GM18526 (cell line): ENCODE results near the gene CDC42EP4.

Experiments used
- POLR2A ChIP-seq: IDR thresholded peaks from 3 replicates; pipeline ENCODE4 v1.6.1; 2011; ENCODE audit not compliant: insufficient read length; ENCODE audit errors: extremely low read depth

CDC42EP4 gene

DNA sequence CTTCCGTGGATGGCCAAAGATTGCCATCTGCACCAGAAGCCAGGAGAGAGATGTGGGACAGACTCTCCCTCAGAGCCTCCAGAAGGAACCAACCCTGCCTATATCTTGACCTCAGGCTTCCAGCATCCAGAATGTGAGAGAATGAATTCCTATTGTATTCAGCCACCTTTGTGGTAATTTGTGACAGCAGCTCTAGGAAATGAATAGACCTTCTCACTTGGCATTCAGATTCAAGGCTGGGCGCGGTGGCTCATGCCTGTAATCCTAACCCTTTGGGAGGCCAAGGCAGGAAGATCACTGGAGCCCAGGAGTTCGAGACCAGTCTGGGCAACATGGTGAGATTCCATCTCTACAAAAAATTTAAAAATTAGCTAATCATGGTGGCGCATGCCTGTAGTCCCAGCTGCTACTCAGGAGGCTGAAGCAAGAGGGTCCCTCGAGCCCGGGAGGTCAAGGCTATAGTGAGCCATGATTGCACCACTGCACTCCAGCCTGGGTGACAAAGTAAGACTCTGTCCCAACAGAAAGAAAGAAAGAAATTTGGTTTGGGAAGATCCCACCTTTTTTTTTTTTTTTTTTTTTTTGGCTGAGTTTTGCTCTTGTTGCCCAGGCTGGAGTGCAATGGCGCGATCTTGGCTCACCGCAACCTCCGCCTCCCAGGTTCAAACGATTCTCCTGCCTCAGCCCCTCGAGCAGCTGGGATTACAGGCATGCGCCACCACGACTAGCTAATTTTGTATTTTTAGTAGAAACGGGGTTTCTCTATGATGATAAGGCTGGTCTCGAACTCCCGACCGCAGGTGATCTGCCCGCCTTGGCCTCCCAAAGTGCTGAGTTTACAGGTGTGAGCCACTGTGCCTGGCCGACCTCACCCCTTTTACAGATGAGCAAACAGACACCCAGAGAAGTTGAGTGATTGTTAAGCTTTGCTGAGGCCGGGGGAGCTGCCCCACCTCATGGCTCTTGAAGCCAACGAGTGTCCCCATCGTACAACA is 45.9 kb downstream of the CDC42EP4 start:
- no peak for TF ChIP-seq POLR2A

DNA sequence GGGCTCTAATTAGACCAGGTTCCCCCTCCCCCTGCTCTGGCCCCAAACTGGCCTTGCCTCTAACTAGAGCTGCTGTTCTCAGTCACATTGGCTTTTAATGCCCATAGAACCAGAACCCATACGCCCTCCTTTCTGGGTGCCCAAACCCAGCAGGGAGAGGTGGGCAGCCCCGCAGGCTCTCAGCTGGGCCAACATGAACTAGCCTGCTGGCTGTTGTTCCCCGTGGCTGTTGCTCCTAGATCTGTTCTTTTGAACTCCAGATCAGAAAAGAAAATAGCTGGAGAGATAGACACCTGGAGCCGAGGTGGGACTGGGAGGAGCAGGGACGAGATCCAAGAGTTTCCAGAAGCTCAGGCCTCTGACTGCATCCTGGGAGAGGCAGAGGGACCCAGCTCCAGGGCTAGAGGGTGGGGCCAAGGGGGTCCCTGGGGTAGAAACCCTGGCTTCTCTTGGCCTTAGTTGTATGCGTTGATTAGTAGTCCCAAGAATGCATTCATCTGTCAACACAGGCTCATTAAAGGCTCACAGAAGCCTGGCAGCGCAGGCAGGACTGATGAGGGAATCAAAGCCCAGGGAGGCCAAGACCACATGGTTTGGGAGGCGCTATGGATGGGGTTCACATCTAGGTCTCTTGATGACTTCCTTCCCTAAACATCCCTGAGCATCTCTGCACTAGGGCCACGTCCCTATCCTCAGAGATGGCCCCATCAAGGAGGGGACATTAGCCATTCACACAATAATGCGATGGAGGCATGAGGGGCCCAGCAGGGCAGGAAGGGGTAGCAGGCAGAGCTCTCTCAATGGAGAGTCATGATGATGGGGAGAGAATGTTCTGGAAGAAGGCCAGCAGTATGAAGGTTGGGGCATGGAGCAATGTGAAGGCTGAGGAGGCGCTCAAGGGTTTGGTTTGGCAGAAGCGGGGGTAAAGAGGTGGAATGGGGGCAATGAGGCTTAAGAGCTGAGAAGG is 48.8 kb downstream of the CDC42EP4 start:
- TF ChIP-seq POLR2A: no peak

DNA sequence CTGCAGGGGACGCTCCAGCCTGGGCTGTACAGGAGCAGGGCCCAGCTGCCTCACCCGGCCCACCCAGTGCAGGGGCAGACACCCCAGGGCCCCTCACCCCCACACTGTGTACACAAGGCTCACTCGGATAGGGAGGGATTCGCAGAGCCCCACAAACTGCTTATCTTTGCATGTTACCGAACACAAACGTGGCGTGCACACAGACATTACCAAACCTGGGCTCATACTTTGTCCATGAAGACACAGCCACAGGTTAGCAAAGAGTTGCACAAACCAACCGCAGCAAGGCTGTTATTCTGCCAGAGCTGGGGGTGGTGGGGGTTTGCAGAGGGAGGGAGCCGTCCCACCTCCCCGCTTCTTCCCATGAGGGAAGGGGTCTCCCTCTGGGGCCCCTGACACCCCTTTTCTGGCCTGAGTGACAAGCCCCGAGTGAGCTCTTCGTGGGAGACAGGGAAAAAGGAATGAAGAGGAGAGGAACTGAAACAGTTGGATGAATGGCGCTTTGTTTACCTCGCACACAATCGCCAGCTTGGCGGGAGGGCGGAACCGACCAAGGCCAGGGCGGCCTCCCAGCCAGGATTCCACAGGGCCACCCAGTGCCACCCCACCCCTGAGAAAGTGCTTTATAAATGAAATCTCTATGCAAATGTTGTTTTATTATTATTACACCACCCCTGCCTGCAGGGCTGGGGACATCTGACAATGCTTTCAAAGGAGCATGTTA is 49.7 kb downstream of the CDC42EP4 start:
- no peak for TF ChIP-seq POLR2A

DNA sequence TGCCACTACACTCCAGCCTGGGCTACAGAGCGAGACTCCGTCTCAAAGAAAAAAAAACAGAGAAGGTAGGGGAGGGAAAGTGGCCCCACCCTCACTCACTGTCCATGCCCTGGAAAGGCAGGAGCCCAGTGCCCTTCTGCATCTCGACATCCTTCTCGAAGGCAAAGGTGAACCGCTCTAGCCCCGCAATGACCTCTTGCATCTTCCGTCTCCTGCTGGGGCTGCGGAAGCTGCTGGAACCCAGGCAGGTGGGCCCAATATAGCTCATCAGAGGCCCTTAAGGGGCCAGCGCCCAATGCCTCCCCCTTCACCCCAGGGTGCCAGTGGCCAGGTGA is 50.2 kb downstream of the CDC42EP4 start, which contains the start of gene CPSF4L:
CPSF4L (minus strand) TSS at position 264 of the 335 bp plus-strand sequence; CDS start at position 202, 62 bp downstream.
- TF ChIP-seq POLR2A: no peak

DNA sequence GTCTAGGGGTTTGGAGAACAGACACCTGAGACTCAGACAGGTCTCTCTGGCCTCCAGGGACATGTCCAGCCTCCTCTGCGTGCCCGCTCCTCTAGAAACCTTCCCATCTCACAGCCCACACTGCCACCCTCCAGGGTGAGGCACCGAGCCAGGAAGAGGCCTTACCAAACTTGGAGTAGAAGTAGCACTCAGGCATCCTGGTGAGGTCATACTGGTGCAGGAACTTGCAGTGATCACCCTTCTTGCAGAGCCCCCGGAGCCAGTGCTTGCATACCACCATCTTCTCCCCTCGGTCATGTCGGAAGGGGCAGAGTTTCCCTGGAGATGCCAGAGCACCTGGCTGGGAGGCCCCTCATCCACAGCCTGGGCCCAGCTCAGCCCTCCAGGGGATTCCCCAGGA is 54.3 kb downstream of the CDC42EP4 start:
- no peak for TF ChIP-seq POLR2A

DNA sequence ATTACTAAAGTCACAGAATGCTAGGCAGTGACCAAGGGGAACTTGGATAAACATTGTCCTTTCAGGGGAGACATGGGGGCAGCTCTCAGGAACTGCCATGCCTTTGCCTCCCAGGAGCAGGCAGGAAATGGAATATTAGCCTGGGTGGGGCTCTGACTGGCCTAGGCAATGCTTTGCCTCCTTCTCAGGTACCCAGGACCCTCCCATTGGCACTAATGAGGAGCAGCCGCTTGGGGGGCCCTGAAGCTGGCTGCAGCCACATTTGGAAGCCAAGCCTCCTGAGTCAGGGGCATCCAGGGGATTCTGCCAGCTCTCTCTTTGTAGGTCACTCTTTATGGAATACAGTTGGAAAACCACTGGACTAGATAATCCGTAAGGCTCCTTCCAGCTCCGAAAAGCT is 55.6 kb downstream of the CDC42EP4 start:
- no peak for TF ChIP-seq POLR2A

DNA sequence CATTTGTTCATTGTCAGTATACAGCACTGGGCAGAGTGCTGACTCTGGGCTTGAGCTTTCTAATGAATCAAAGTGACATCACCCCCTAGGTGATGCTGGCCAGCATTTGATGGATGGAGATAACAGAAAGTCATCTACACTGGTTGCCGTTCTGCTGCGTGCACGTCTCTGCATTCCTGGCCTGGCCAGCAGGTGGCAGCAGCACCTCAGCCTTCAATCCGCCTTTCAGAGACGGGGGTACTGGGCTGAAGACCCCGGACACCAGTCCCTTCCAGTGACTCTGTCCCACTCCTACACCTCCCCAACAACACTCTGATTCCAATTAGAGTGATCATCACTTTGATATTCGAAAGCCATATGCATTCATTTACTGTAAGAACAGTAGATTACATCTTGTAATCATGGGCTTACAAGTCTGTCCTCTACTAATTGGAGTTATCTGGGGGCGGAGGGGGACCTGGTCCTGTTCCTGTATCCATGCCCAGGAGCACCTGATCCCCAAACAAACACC is 56.1 kb downstream of the CDC42EP4 start:
- TF ChIP-seq POLR2A: no peak

DNA sequence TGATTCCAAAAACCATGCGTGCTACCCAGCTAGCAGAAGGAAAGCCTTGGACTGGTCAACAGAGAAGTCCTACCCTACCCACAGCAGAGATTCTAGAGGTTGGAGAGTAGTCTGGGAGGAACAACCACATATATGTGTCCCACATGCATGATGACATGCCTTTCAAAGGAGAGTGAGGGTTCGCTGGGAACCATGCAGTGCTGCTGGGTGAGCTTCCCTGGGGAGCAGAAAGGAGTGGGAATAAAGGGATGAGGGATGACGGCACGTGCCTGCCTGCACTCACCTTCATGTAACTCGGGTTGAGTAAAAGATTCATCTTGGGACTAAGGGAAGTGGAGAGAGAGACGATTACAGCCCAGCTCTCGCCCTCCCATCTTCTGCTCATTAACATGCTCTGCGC is 59.9 kb downstream of the CDC42EP4 start:
- no peak for TF ChIP-seq POLR2A

DNA sequence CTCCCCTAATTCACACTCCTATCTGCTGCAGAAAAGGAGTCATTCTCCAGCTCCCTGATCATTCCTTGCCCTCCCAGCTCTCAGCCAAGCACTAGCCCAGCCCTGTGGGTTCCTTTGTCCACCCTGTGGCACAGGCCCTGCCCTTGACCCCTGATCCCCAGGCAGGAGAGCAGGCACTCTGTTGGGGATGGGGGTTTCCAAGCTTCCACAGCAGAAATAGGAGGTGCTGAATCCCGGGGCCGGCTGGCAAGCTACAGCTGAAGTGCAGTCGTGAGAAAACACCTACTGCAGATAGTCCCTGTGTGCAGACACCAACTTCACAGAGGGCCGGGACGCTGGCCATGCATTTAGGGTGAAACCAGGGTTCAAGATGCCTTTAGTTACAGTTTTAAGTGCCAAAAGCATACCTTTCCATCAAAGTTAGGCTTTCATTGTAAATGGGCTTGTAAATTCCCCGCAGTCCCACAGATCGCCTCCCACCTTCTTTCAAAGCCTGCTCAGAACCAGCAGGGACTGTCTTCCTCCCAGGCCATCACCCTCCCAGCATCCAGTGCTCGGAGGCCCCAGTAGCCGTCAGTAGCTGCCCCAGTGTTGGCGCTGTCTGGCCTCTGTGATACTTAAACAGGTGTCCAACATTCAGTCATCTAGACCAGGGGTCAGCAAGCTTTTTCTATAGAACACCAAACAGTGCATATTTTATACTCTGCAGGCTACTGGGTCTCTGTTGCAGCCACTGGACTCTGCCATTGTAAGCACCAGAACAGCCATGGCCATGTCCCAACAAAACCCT is 60.8 kb downstream of the CDC42EP4 start:
- TF ChIP-seq POLR2A: no peak

DNA sequence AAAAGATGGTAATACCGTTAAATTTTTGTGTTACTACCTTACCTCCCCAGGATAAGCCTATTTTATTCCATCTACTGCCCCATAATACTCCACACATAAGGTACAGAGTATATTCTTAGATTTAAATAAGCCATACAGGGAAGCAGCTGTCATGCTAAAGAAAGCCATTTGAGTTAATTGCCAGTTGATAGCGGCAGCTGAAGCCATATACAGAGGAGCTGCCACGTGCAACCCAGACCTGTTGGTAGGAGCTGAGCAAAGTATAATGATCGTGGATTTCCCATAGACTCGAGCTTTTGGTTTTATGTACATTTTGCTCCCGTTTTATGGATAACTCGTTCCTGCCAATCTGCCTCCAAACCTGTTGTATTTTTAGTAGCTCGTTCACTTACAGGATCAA is 62.1 kb downstream of the CDC42EP4 start:
- no peak for TF ChIP-seq POLR2A

DNA sequence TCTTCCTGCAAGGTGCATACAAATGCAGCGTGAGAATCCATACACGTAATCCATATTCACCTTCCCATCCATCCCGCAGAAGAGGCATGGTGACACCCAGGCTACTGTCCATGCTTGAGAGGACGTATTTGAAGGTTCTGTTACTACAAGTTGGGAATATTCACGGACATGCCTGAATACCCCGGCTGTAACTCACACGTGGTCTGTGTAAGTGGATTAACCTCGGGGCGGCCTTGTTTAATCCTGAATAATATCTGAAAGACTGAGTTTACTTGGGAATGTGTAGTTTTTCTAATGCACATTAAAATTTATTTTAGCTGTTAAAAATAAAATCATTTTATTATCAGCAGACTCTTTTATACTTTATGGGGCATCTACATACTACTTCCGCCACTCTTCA is 63.3 kb downstream of the CDC42EP4 start:
- TF ChIP-seq POLR2A: no peak

DNA sequence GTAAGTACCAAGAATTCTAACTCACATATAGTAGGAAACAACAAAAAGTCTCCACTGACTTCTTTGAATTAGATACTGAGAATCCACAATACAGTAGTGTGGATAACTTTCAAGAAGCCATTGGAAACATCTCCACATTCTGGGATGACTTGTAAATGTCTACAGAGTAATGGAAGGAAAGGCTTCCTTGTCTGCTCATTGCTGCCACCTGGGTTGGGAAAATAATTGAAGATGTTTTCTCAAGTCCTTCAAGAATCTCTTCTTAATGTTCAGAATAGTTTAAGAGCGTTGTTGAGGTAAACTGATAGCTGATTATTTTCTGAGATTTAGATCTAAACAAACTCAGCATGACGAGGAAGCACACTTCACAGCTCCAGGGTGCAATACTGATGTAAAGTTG is 64.1 kb downstream of the CDC42EP4 start:
- TF ChIP-seq POLR2A: no peak

DNA sequence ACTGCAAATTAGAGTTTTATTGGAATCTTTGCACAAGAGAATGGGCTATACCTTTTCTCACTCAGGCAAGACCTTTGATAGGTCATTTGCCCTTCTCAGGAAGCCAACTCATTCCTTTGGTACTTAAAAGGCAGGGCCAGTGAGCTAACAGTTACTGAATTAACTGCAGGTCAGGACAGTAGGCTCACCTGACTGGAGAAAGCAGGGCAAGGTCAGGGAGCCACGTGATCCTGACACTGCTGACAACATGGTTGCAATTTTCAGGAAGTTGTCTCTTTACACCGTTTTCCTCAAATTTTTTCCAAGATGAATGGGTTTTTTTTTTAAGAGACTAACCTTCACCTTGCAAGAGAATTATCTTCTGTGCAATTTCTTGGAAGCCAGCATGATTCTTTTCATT is 71.2 kb downstream of the CDC42EP4 start:
- no peak for TF ChIP-seq POLR2A

DNA sequence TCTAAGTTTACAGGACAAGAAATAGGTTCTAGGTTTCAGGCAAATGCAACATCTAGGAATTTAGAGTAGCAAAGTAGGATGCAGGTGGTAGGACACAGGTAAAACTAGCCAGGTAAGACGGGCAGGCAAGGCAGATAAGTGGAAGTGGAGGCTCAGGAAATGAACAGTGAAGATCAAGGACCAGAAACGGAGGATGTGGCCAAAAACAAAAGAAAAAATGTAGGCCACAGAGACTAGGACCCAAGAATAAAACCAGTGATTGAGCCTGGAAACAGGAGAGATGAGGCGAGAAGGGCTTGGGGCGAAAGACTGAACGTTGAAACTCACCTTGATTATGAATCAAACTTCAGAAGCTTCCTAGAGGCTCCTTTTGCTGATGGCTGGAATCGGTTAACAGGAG is 74.1 kb downstream of the CDC42EP4 start:
- TF ChIP-seq POLR2A: no peak
